SK-N-MC (cell line): Measurements from ENCODE around the gene CLSTN2.

ENCODE experiments used
- EZH2 ChIP-seq: fragments of 200-600 bp; sonication (generic); IDR thresholded peaks from one replicate; pipeline ENCODE4 v1.6.1; 2017; ENCODE audit warnings: antibody characterized with exemption
- POLR2AphosphoS5 ChIP-seq: IDR thresholded peaks from 2 replicates; pipeline ENCODE4 v1.6.1; 2012; ENCODE audit warnings: mild to moderate bottlenecking, low read depth, low read length, borderline replicate concordance

- no peak for TF ChIP-seq POLR2AphosphoS5
- TF ChIP-seq EZH2, result no peak
These were observed 566.9 kb downstream of the CLSTN2 start for GRCh38 chr3:140501770-140502364.
